DND-41 (cell line): ENCODE results near the gene TMEM154.

Experiments
- ATAC-seq: fragments of 200-7000 bp; cut with Tn5 transposase; 3 replicates; pipeline ENCODE4 v1.9.1; 2021; ENCODE audit warnings: low read depth; ENCODE audit not compliant: insufficient read depth
- DNase-seq: peaks from one replicate; pipeline ENCODE4 v3.0.0-alpha.2; 2020
- H2AFZ ChIP-seq: 2 replicates; pipeline ENCODE4 v1.6.0; 2012; ENCODE audit warnings: low read depth, low read length
- H3K27ac ChIP-seq: 2 replicates; pipeline ENCODE4 v1.5.1; 2012; ENCODE audit warnings: low read length, inconsistent platforms
- H3K27me3 ChIP-seq: fragments of 200-600 bp; sonication (generic); 2 replicates; pipeline ENCODE4 v1.6.0; 2012; ENCODE audit warnings: low read length, mild to moderate bottlenecking, inconsistent platforms; ENCODE audit not compliant: insufficient read depth, poor library complexity
- H3K36me3 ChIP-seq: 2 replicates; pipeline ENCODE4 v1.5.1; 2012; ENCODE audit warnings: low read length, inconsistent platforms; ENCODE audit not compliant: insufficient read depth
- H3K4me1 ChIP-seq: 2 replicates; pipeline ENCODE4 v1.5.1; 2012; ENCODE audit warnings: mild to moderate bottlenecking, low read length; ENCODE audit not compliant: insufficient read depth
- H3K4me2 ChIP-seq: 2 replicates; pipeline ENCODE4 v1.6.0; 2012; ENCODE audit warnings: mild to moderate bottlenecking, moderate library complexity, low read length, inconsistent platforms; ENCODE audit not compliant: insufficient read depth
- H3K4me3 ChIP-seq, 2 experiments: fragments of 200-600 bp in 1 of 2; shearing (Covaris generic) in 1 of 2; 2 replicates each; pipeline ENCODE4 v1.5.1; 2012 to 2016; ENCODE audit warnings: inconsistent platforms in 2 of 2, low read length in 2 of 2, mild to moderate bottlenecking in 2 of 2, low read depth in 1 of 2, moderate library complexity in 1 of 2
- H3K79me2 ChIP-seq: 2 replicates; pipeline ENCODE4 v1.6.0; 2012; ENCODE audit warnings: low read length, inconsistent platforms; ENCODE audit not compliant: insufficient read depth
- H3K9ac ChIP-seq: 2 replicates; pipeline ENCODE4 v1.6.0; 2012; ENCODE audit warnings: low read depth, mild to moderate bottlenecking, inconsistent platforms, low read length, moderate library complexity
- H3K9me3 ChIP-seq: 2 replicates; pipeline ENCODE4 v1.5.1; 2012; ENCODE audit warnings: low read length, moderate library complexity, mild to moderate bottlenecking, inconsistent platforms; ENCODE audit not compliant: insufficient read depth, severe bottlenecking
- H4K20me1 ChIP-seq: 2 replicates; pipeline ENCODE4 v1.6.0; 2012; ENCODE audit warnings: low read length; ENCODE audit not compliant: insufficient read depth
- EZH2 ChIP-seq: IDR thresholded peaks from 3 replicates; pipeline ENCODE4 v1.6.1; 2012; ENCODE audit warnings: borderline replicate concordance, low read depth, mild to moderate bottlenecking, moderate library complexity, low read length, inconsistent platforms; ENCODE audit not compliant: severe bottlenecking
- TF ChIP-seq, protein P1 (sequence below): IDR thresholded peaks from 2 replicates; pipeline ENCODE4 v1.5.1; 2012; ENCODE audit warnings: borderline replicate concordance, low read length, moderate library complexity, mild to moderate bottlenecking; ENCODE audit not compliant: poor library complexity, severe bottlenecking; ENCODE audit errors: extremely low read depth

The TMEM154 gene

DNA sequence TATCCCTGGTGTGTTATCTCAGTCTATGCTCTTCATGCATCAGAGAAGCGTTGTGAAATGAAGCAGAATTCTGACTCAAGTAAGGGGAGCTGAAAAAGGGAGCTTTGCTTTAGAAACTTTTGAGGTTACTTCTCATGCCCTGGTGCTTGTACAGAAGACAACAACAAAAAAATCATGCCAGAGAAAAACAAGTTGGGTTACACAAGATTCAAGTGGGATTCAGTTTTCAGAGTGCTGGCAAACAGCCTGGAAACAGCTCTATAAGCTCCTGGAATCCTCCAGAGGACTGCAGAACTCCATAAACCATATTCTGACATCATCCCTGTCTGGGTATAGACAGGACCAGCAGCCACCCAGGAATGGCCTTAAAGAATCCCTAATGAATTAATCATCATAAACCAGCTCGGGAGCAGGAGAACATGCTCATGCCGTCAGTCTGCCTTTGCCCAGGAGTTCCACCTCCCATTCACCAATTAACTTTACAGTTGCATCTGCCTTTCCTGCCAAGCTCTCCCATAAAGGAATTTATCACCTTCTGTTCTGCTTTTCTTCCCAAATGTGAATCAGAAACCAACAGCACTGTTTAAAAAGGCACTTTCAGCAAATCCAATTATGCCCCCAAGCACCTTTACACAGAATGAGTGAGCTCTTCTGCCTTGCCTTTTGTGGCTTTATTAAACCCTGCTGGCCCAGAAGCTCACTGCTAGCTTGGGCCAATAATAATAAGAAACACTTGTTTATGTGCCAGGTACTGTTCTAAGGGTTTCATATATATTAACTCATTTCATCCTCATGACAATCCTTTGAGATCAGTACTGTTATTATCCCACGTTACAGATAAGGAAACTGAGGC is 89.4 kb downstream of the TMEM154 start:
- Histone ChIP-seq H3K36me3 (no peaks in the 10 kb centered on the region), H4K20me1 (no peaks in the 10 kb centered on the region), H3K79me2 (no peaks in the 10 kb centered on the region), H3K4me1 (no peaks in the 10 kb centered on the region), H3K4me2 (no peak overlapping the region), H3K27me3 (no peaks in the 10 kb centered on the region), H3K4me3 (no peak overlapping the region), H2AFZ (no peak overlapping the region), H3K9me3 (no peaks in the 10 kb centered on the region), H3K27ac (no peak overlapping the region), H3K9ac (no peak overlapping the region)
- DNase-seq (no peak), ATAC-seq (no peak)
- no peak for TF ChIP-seq EZH2
- TF ChIP-seq, protein P1, sequence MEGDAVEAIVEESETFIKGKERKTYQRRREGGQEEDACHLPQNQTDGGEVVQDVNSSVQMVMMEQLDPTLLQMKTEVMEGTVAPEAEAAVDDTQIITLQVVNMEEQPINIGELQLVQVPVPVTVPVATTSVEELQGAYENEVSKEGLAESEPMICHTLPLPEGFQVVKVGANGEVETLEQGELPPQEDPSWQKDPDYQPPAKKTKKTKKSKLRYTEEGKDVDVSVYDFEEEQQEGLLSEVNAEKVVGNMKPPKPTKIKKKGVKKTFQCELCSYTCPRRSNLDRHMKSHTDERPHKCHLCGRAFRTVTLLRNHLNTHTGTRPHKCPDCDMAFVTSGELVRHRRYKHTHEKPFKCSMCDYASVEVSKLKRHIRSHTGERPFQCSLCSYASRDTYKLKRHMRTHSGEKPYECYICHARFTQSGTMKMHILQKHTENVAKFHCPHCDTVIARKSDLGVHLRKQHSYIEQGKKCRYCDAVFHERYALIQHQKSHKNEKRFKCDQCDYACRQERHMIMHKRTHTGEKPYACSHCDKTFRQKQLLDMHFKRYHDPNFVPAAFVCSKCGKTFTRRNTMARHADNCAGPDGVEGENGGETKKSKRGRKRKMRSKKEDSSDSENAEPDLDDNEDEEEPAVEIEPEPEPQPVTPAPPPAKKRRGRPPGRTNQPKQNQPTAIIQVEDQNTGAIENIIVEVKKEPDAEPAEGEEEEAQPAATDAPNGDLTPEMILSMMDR, result no peak

DNA sequence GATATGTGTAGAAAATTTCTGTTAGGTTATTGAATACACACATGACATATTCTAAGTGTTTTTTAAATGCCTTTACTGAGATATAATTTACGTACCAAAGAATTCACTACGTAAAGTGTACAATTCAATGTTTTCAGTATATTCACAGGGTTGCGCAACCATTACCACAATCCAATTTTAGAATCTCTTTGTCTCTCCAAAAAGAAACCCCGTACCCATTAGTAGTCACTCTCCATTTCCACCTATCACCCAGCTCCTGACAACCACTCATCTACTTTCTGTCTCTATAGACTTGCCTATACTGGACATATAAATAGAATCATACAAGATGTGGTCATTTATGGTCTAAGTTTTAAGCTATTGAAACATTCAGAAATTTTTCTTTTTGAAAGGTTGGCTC is 90.9 kb downstream of the TMEM154 start:
- no peak overlapping the region for H3K4me3 ChIP-seq
- no peak overlapping the region for H3K4me2 ChIP-seq
- TF ChIP-seq, protein P1, result no peak
- TF ChIP-seq EZH2, result no peak
- H2AFZ ChIP-seq, result no peak overlapping the region
- no peak overlapping the region for H3K27ac ChIP-seq
- no peaks in the 10 kb centered on the region for H3K9me3 ChIP-seq
- no peaks in the 10 kb centered on the region for H3K36me3 ChIP-seq
- H3K4me1 ChIP-seq, result no peaks in the 10 kb centered on the region
- no peak for ATAC-seq
- no peak overlapping the region for H3K9ac ChIP-seq
- no peaks in the 10 kb centered on the region for H3K27me3 ChIP-seq
- no peak for DNase-seq
- H4K20me1 ChIP-seq, result no peaks in the 10 kb centered on the region
- no peaks in the 10 kb centered on the region for H3K79me2 ChIP-seq

DNA sequence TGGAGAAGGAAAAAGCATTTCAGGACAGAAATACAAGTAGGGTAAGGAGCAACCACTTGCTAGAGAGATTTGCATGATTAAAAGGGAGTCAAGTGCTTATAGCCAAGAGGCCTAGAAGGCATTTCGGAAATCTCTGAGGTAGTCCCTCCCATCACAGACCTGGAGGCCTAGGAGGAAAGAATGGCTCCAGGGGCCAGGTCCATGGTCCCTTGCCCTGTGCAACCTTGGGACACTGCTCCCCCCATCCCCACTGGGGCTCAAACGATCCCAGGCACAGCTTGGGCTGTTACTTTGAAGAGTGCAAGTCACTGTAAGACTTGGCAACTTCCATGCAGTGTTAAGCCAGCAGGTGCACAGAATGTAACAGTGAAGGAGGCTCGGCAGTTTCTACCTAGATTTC is 92.7 kb downstream of the TMEM154 start:
- H3K4me3 ChIP-seq, result no peak overlapping the region
- DNase-seq (no peak), ATAC-seq (no peak)
- H3K36me3 ChIP-seq, result no peaks in the 10 kb centered on the region
- no peaks in the 10 kb centered on the region for H3K4me1 ChIP-seq
- no peak for TF ChIP-seq EZH2
- TF ChIP-seq, protein P1, result no peak
- no peak overlapping the region for H3K27ac ChIP-seq
- H4K20me1 ChIP-seq, result no peaks in the 10 kb centered on the region
- no peaks in the 10 kb centered on the region for H3K79me2 ChIP-seq
- no peaks in the 10 kb centered on the region for H3K9me3 ChIP-seq
- no peak overlapping the region for H3K9ac ChIP-seq
- H3K27me3 ChIP-seq, result no peaks in the 10 kb centered on the region
- H3K4me2 ChIP-seq, result no peak overlapping the region
- no peak overlapping the region for H2AFZ ChIP-seq
